Mucosa of stomach (tissue), 1 donor: ENCODE data around the gene CEP350.

Source experiments
- H3K27me3 ChIP-seq: one replicate; pipeline ENCODE4 v1.7.0; 2013; ENCODE audit warnings: mild to moderate bottlenecking, low read length; ENCODE audit not compliant: control insufficient read depth, insufficient read depth
- H3K36me3 ChIP-seq: one replicate; pipeline ENCODE4 v1.7.0; 2013; ENCODE audit warnings: low read length; ENCODE audit not compliant: control insufficient read depth, insufficient read depth
- H3K4me1 ChIP-seq: one replicate; pipeline ENCODE4 v1.7.0; 2013; ENCODE audit warnings: mild to moderate bottlenecking, low read length; ENCODE audit not compliant: control insufficient read depth, insufficient read depth
- H3K4me3 ChIP-seq: one replicate; pipeline ENCODE4 v1.7.0; 2013; ENCODE audit warnings: low read length
- H3K9ac ChIP-seq: one replicate; pipeline ENCODE4 v1.7.0; 2013; ENCODE audit warnings: mild to moderate bottlenecking, low read length, moderate library complexity
- H3K9me3 ChIP-seq: one replicate; pipeline ENCODE4 v1.7.0; 2013; ENCODE audit warnings: mild to moderate bottlenecking, low read length, moderate library complexity; ENCODE audit not compliant: control insufficient read depth
- donor health status: Pancreatic carcinoma.

CEP350 gene

DNA sequence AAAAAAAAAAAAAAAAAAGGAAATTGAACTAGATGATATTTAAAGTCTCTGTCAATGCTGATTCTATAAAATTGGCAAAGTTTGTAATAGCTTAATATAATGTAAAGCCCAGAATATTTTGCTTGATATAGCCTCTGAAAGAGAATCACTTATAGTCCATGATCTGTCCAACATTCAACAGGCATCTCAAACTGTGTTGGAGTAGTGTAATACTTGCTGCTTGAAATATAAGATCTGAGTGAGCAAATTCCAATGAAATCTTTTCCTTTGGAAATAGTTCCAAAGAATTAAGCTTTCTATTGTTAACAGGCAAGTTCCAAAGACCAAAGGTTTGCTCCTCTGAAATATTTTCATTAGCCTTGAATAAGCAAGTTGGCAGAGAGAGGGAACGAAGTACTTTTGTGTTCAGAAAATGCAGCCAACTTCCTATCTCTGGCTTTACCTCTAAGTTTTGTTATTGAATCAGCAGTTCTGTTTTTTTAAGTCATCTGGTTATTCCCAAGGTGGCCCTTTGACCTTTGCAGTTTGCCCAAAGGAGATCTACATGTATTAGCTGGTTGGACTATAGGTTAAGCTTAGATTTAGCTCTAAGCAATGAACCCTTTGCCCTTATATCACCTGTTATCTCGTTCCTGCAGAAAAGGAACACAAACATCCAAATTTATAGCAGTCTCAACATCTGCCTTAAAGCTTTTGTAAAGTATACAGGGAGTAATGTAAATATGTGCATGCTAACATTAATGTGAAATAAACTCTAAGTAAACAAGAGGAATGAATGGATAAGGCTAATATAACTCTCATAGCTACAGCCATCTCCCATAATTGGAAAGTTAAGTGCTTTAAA is 24.4 kb upstream of the CEP350 start:
- H3K9ac ChIP-seq: no peak overlapping the region
- peaks cover 19% of the 10 kb centered on the region for H3K4me1 ChIP-seq
- no peaks in the 10 kb centered on the region for H3K36me3 ChIP-seq
- no peaks in the 10 kb centered on the region for H3K27me3 ChIP-seq
- H3K4me3 ChIP-seq: no peak overlapping the region
- no peaks in the 10 kb centered on the region for H3K9me3 ChIP-seq

DNA sequence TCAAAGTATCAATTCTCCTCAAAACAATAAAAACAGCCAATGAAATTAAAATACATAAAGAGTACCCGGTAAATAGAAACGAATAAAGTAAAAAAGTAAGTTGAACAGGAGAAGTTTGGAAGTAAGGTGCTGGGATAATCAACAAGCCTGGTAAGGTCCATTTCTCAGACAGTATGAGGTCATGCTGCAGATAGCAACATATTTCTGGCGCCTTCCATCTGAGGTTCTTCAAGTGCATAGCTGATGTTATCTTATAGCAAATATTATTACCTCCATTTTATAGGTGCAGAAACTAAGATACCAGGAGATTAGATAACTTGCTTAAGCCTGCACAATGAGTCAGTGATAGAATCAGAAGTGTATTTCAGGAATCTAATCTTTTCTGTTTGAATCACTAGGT is 23.7 kb upstream of the CEP350 start:
- Histone ChIP-seq H3K4me1 (peaks cover 19% of the 10 kb centered on the region), H3K27me3 (no peaks in the 10 kb centered on the region), H3K36me3 (no peaks in the 10 kb centered on the region), H3K9me3 (no peaks in the 10 kb centered on the region), H3K9ac (no peak overlapping the region), H3K4me3 (no peak overlapping the region)

GRCh38 chr1:179933219-179933618 is 21.4 kb upstream of the CEP350 start:
- Histone ChIP-seq H3K36me3 (no peaks in the 10 kb centered on the region), H3K9ac (no peak overlapping the region), H3K4me3 (no peak overlapping the region), H3K9me3 (no peaks in the 10 kb centered on the region), H3K27me3 (no peaks in the 10 kb centered on the region), H3K4me1 (peaks cover 16% of the 10 kb centered on the region)

DNA sequence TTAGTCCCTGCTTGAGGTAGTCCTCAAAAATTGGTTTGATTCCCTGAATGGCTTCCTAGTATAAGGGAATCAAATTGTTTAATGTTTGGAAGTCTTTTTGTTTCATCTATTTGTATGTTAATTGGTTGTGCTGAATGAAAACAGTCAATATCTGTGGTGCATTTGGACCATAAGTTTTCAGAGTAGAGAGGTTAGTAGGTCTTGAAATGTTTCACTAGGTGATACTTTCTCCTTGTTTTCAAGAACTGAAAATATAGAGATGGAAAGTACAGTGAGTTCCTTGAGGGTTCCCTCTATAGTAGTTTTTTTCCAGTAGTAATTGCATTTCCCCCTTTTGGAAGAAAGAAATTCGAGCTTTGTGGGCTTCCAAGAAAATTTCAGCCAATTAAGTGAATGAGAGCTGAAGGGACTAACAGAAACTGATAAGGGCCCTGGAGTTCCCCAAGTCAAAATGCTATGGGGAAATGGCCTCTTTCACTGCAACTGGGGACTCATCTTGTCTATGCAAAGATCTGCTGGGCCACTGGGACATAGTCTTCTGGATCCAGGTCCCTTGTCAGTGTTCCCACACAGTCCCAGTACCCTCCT is 18.6 kb upstream of the CEP350 start:
- Histone ChIP-seq H3K4me3 (no peak overlapping the region), H3K4me1 (peaks cover 10% of the 10 kb centered on the region), H3K36me3 (no peaks in the 10 kb centered on the region), H3K9ac (no peak overlapping the region), H3K9me3 (no peaks in the 10 kb centered on the region), H3K27me3 (no peaks in the 10 kb centered on the region)

GRCh38 chr1:179937668-179938254 is 16.8 kb upstream of the CEP350 start:
- H3K4me3 ChIP-seq: no peak overlapping the region
- H3K4me1 ChIP-seq: no peaks in the 10 kb centered on the region
- H3K9me3 ChIP-seq: no peaks in the 10 kb centered on the region
- no peak overlapping the region for H3K9ac ChIP-seq
- no peaks in the 10 kb centered on the region for H3K36me3 ChIP-seq
- H3K27me3 ChIP-seq: no peaks in the 10 kb centered on the region

DNA sequence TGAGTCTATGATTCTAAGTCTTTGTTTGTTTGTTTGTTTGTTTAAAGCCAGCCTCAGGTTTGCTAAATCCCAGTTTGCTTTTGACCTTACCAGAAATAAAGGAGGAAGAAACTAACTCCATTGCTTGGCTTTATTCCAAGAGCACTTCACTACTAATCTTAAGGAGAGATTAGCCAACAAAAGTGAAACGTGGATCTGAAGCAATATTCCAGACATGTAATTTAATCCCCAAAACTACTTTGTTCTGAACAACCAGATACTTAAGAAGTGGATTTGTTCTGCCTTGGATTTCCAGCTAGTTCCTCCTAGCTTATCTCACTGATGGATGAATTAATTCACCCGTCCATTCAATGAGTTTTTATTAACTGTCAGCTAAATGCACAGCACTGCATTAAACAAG is 15.9 kb upstream of the CEP350 start:
- Histone ChIP-seq H3K9ac (no peak overlapping the region), H3K27me3 (no peaks in the 10 kb centered on the region), H3K36me3 (no peaks in the 10 kb centered on the region), H3K9me3 (no peaks in the 10 kb centered on the region), H3K4me1 (no peaks in the 10 kb centered on the region), H3K4me3 (no peak overlapping the region)

- no peaks in the 10 kb centered on the region for H3K9me3 ChIP-seq
Measured at GRCh38 chr1:179939941-179940340, 14.7 kb upstream of the CEP350 start.

GRCh38 chr1:179941454-179941853 is 13.2 kb upstream of the CEP350 start:
- Histone ChIP-seq H3K4me1 (no peaks in the 10 kb centered on the region), H3K9ac (no peak overlapping the region), H3K27me3 (no peaks in the 10 kb centered on the region), H3K4me3 (no peak overlapping the region), H3K9me3 (no peaks in the 10 kb centered on the region), H3K36me3 (no peaks in the 10 kb centered on the region)

More at GRCh38 chr1:179939941-179940340, 14.7 kb upstream of the CEP350 start:
- Histone ChIP-seq H3K4me3 (no peak overlapping the region), H3K9ac (no peak overlapping the region), H3K27me3 (no peaks in the 10 kb centered on the region), H3K4me1 (no peaks in the 10 kb centered on the region), H3K36me3 (no peaks in the 10 kb centered on the region)

DNA sequence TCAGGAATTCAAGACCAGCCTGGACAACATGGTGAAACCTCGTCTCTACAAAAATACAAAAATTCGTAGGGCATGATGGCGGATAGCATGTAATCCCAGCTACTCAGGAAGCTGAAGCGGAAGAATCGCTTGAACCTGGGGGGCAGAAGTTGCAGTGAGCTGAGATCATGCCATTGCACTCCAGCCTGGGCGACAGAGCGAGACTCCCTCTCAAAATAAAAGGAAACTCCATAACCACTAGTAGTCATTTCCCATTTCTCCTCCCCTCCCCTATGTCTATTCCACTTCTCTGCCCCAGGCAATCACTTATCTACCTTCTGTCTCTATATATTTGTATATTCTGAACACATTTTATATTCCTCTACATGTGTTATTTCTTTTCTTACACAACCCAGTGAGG is 4.0 kb upstream of the CEP350 start:
- H3K27me3 ChIP-seq: no peaks in the 10 kb centered on the region
- no peaks in the 10 kb centered on the region for H3K36me3 ChIP-seq
- H3K4me3 ChIP-seq: no peak overlapping the region
- no peak overlapping the region for H3K9ac ChIP-seq
- no peaks in the 10 kb centered on the region for H3K4me1 ChIP-seq
- no peaks in the 10 kb centered on the region for H3K9me3 ChIP-seq

DNA sequence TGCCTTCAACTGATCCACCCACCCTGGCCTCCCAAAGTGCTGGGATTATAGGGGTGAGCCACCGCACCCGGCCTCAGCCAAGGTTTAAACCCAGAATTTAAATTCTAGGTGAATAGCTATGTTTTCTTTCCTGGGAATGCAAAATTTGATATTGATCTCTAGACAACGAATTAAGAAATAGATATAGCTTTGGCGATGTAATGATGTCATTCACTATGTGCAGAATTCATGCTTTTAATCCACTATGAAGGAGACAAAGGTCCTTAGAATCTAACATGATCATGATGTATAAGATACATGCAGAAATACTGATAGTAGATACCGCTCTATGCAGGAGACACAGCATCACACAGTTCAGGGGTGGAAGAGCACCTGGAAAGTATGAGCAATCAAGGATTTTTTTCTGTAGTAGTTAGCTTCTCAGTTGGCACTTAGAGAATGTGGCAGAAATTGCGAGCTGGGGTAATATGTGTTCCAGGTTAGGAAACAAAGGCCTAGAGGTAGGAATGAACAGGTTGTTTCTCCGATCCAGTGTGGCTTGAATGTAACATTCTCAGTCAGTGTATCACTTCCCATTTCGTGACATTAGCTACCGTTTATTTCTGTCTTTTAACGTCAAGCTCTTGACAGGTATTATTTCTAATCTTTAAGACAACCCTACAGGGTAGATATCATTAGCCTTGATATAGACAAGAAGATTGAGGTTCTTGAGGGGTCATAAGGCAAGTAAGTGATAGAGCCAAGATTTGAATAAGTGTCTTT is 3.0 kb upstream of the CEP350 start:
- H3K4me3 ChIP-seq: no peak overlapping the region
- H3K27me3 ChIP-seq: no peaks in the 10 kb centered on the region
- no peak overlapping the region for H3K9ac ChIP-seq
- no peaks in the 10 kb centered on the region for H3K36me3 ChIP-seq
- no peaks in the 10 kb centered on the region for H3K9me3 ChIP-seq
- H3K4me1 ChIP-seq: no peaks in the 10 kb centered on the region

DNA sequence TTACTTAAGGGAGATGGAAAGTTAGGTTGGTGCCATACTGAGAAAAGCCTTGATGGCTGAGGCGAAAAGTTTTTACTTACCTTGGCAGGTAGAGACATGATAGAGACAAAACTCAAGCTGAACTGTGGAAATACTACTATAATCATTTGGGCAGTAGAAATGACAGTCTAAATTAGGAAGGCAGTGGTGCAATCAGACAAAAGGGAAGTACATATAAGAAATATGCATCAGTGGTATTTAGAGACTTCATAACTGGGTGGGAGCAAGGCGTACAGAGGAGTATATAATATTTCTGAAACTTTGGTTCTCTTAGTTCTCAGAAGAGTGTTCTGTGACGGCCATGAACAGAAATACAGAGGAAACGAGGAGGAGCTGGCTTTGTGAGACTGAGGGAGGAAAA is 2.4 kb upstream of the CEP350 start:
- Histone ChIP-seq H3K27me3 (no peaks in the 10 kb centered on the region), H3K9ac (no peak overlapping the region), H3K4me1 (no peaks in the 10 kb centered on the region), H3K4me3 (no peak overlapping the region), H3K9me3 (no peaks in the 10 kb centered on the region), H3K36me3 (no peaks in the 10 kb centered on the region)
